Adipose tissue (tissue), 3 donors: ENCODE data around the gene GRK5. TPM values are rescaled to one million over a fixed set of nuclear protein-coding genes. Genes with fewer than 3 reads are reported as not detected.
"Not testable (repeated sequence)": the region's sequence is repeated elsewhere in the genome, so short reads cannot be mapped to it uniquely, and the experiment has no call there.

ENCODE experiments used
- H3K27ac ChIP-seq: one replicate; pipeline ENCODE4 v1.5.1; 2013; ENCODE audit warnings: low read depth, low read length
- WGBS, 3 donors: extraction: QIAGEN DNeasy Blood & Tissue Kit; methylation state at CpG; one replicate each; pipeline ENCODE4 v1.1.7; 2013; 5-methylcytosine and 5-hydroxymethylcytosine counted together
- polyA plus RNA-seq, 3 donors: library from polyadenylated mRNA; stranded (reverse); fragments of 200-250 nt; gene quantifications; one replicate each; pipeline ENCODE4 v1.2.3, GENCODE V29; 2013
- donor health status: healthy with polysubstance abuse.
- donor health status: Bipolar disorder and iron deficiency.
- donor health status: healthy.

GRK5 gene
- polyA plus RNA-seq, 3 donors: 3.2 to 38.5 (median 20.8) TPM

GRCh38 chr10:119259345-119259744 lies 52.0 kb downstream of the GRK5 start:
- H3K27ac ChIP-seq: no peak overlapping the region
- 96 to 99% (median 96%) methylated on average over 3 of the region's 3 CpGs for WGBS, 3 donors

DNA sequence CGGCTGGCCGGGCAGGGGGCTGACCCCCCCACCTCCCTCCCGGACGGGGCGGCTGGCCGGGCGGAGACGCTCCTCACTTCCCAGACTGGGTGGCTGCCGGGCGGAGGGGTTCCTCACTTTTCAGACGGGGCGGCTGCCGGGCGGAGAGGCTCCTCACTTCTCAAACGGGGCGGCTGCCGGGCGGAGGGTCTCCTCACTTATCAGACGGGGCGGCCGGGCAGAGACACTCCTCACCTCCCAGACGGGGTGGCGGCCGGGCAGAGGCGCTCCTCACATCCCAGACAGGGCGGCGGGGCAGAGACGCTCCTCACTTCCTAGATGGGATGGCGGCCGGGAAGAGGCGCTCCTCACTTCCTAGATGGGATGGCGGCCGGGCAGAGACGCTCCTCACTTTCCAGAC lies 53.6 kb downstream of the GRK5 start:
- H3K27ac ChIP-seq: not testable (repeated sequence)
- 95 to 98% (median 96%) methylated on average over 14 to 28 of the region's 34 CpGs for WGBS, 3 donors

DNA sequence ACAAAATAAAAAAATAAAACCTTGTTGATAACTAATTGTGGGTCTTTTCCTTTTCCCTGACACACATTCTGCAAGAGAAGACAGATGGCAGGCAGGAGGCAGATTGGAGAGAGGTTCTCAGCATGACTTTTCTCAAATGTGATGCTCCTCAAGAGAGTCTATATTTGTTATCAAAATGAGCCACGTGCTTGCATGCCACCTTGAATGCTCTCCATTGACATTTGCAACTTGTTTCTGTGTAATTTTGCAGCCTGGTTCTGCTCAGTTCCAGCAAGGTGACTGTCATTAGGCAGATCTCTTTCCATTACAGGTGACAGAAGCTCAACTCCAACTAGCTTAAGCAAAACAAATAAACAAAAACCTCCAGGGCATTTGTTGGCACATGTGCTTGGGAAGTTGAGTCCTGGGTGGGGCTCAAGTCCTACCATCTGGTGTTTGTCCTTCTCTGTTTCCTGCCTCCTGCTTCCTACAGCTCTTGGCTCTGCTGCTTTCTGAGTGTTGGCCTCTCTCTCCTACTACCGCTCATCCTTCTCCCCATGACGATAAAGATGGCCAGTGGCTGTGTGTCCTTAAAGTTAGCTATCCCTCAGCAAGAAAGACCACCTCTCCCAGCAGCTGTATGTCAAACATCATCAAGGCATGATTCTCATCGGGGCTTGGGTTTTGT lies 56.7 kb downstream of the GRK5 start:
- WGBS, 3 donors: 48 to 59% (median 56%) methylated on average over 4 of the region's 4 CpGs
- H3K27ac ChIP-seq: no peak overlapping the region

DNA sequence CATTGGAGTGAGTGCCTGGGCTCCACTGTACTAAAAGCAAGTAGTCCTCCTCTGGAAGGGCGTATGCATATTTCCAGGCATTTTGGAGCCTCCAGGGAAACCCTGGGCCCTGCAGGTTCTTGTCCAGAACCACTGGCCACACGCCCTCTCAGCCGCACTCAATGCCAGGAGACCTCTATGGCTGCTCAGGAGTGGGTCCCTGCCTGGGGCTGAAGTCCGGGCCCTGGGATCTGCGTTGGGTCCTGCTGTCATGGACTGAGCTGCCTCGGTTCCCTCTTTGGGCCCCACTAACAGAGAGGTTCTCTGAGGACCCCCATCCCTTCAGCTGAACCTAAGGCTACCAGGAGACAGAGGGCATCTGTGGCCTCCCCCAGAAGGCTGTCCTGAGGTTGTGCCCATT lies 58.3 kb downstream of the GRK5 start:
- WGBS, 3 donors: 98 to 99% (median 98%) methylated on average over 6 of the region's 6 CpGs
- no peak overlapping the region for H3K27ac ChIP-seq

DNA sequence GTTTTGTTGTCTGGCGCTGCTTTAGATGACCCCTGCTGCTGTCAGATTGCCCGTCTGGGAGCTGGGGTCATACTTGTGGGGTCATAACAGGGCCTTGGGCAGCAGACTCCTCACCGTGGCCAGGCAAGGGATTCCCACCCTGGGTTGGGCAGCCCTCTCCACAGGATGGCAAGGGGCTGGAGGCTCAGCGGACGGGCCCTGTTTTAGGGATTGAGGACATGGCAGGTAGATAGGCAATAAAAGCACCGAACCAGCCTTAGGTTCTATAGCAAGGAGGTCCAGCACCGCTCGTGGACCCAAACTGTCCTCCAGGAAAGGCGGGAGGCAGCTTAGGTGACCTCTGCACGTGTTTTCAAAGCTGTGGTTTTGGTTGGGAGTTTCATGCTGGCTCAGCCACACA lies 60.0 kb downstream of the GRK5 start:
- 88 to 95% (median 92%) methylated on average over 10 of the region's 10 CpGs for WGBS, 3 donors
- no peak overlapping the region for H3K27ac ChIP-seq

DNA sequence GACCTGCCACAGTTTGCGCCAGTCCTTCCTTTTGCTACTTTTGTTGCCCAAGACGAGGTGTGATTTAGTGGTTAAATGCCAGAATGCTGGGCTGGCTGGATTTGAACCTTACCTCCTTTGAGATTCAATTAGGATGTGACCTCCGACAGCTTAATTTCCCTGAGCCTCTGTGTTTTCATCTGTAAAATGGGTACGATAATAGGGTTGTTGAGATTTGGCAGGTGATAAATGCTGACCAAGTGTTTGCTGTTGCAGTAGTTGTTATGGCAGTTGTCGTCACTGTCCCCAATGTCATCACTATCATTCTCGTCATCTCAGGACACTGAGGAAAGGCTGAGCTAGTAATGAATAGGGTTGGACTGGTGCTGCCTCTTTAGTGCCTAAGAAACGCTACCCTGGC lies 61.1 kb downstream of the GRK5 start:
- no peak overlapping the region for H3K27ac ChIP-seq
- 88 to 96% (median 90%) methylated on average over 7 of the region's 7 CpGs for whole genome bisulfite sequencing, 3 donors

DNA sequence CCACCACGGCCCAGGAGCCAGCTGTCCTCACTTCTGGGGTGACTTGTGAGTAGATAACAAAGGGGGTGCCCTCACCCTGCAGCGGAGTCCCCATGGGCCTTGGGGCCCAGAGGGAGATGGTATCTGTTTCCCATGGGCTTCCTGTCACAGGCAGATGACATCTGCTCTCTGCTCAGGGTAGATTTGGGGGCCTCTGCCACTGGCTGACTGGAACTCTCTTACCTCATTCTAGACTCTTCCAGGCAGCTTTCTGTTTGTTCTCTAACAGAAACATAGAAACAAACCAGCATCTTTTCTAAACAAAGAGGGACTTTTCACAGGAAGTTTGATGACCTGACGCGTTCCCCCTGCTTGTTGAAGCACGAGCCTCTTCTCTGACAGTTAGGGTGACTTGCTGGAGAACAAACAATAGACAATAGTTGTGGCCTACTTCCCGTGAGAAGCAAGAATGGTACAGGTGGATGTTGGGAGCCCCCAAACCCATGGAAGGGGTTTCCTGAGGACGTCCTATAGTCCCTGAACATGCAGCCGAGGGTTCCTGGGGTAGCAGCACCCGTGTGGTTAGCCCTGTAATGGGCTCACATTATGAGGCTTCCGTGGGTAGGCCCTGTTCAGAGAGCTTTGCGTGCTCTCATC lies 61.6 kb downstream of the GRK5 start:
- 54 to 79% (median 56%) methylated on average over 11 of the region's 11 CpGs for WGBS, 3 donors
- H3K27ac ChIP-seq: no peak overlapping the region

DNA sequence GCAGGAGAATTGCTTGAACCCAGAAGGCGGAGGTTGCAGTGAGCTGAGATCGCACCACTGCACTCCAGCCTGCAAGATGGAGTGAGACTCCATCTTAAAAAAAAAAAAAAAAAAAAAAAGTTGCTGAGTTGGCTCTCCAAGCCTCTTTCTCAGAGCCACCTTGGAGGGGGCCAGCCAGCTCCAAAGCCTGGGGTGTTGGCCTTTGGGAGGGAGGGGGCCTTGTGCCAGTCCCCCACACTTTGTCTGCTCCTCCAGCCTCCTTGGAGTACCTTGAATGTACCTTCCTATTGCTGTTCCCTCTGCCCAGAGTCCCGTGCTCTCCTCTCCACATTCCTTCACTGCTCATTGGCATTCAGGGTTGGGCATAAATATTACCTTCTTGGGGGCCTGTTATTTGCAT lies 62.4 kb downstream of the GRK5 start:
- H3K27ac ChIP-seq: no peak overlapping the region
- WGBS, 3 donors: 97 to 99% (median 98%) methylated on average over 3 of the region's 3 CpGs

- peak overlapping the region; percentile 23 for H3K27ac ChIP-seq
- 23 to 29% (median 27%) methylated on average over 18 of the region's 18 CpGs for WGBS, 3 donors
Measured at GRCh38 chr10:119270762-119271366, 63.5 kb downstream of the GRK5 start.

- not testable (repeated sequence) for H3K27ac ChIP-seq
- 92 to 96% (median 95%) methylated on average over 7 of the region's 7 CpGs for WGBS, 3 donors
Measured at GRCh38 chr10:119272338-119272734, 65.0 kb downstream of the GRK5 start.

DNA sequence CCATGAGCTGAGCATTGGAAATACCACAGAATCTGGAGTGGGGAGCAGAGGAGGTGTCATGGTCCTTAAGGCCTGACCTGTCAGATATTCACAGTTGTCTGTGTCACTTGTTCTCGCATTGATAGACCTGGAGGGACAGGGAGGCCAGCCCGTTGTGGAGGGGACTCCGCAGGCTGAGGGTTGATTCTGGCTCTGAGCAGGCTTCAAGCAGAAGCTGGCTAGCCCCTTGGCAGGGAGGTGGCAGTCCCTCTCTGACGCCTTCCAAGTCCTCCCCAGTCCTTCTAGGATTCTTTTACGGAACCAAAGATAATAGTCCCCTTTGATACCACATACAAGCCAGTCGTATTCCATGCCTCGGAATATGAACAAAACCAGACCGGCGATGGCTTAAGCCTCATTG lies 65.4 kb downstream of the GRK5 start:
- 96 to 98% (median 98%) methylated on average over 9 of the region's 9 CpGs for WGBS, 3 donors
- H3K27ac ChIP-seq: no peak overlapping the region

DNA sequence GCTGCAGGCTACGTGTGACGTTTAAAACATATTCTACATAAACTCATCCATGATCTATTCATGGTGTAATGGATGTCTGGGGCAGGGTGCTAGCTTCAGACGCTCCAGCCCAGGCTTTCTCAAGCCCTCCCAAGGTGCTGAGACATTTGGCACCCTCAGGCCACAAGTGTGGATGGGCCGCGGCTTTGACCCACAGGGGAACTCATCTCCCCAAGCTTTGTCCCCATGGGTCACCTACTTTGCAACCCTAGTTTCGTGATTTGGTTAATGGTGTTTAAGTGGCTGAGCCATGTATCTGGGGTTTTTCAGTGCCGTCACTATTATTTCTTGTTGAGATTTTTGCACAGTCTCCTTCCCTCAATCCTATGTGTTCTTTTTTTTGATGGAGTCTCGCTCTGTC lies 66.0 kb downstream of the GRK5 start:
- no peak overlapping the region for H3K27ac ChIP-seq

DNA sequence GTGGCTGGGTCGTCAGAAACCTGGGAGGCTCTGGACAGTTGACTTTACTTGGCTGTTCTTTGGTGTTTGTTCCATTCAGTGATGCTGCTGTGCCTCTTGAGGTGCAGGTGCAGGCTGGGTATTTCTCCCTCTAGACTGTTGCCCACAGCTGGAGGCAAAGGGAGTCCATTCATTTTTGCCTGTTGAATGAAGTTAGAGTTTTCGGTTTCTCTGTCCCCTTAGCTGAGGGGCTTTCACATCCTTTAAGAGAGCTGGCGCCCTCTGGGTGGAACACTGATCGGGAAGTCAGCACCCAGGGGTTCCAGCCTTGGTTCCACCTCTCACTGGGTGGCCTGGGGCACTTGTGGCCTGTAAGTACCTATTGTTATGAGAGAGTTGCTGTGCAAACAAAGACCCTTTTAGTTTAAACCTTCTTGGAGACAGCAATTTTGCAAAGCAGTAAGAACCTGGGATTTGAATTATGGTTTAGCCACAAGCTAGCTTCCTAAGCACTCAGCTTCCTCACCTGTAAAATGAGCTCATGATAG lies 67.2 kb downstream of the GRK5 start:
- WGBS, 3 donors: 90 to 94% (median 92%) methylated on average over 4 of the region's 4 CpGs
- no peak overlapping the region for H3K27ac ChIP-seq

More for the DNA sequence above, 66.0 kb downstream of the GRK5 start:
- WGBS, 3 donors: 97 to 98% (median 98%) methylated on average over 8 of the region's 8 CpGs

DNA sequence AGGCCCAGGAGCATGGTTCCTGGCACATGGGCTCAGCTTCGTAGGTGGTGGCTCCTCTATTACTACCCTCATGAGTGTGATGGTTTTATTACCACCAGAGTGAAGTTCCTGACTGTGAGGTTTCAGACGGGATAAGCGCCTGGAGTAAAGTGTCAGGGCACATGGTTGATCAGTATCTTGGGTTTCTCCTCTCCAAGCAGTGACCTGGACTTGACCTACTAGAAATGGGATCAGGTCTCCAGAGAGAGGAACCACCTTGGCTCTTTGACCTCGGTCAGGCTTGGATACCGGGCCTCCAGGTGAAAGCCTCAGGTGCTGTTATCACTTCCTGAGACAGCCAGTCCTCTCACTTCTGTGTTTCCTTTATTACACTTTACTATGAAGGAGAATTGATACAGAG lies 67.7 kb downstream of the GRK5 start:
- H3K27ac ChIP-seq: no peak overlapping the region

DNA sequence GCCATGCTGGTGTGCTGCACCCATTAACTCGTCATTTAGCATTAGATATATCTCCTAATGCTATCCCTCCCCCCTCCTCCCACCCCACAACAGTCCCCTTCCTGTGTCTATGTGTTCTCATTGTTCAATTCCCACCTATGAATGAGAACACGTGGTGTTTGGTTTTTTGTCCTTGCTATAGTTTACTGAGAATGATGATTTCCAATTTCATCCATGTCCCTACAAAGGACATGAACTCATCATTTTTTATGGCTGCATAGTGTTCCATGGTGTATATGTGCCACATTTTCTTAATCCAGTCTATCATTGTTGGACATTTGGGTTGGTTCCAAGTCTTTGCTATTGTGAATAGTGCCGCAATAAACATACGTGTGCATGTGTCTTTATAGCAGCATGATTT lies 68.8 kb downstream of the GRK5 start:
- WGBS, 3 donors: 72 to 77% (median 73%) methylated on average over 1 to 2 of the region's 4 CpGs
- not testable (repeated sequence) for H3K27ac ChIP-seq

More for the DNA sequence above, 67.7 kb downstream of the GRK5 start:
- 63 to 70% (median 70%) methylated on average over 5 of the region's 5 CpGs for WGBS, 3 donors

DNA sequence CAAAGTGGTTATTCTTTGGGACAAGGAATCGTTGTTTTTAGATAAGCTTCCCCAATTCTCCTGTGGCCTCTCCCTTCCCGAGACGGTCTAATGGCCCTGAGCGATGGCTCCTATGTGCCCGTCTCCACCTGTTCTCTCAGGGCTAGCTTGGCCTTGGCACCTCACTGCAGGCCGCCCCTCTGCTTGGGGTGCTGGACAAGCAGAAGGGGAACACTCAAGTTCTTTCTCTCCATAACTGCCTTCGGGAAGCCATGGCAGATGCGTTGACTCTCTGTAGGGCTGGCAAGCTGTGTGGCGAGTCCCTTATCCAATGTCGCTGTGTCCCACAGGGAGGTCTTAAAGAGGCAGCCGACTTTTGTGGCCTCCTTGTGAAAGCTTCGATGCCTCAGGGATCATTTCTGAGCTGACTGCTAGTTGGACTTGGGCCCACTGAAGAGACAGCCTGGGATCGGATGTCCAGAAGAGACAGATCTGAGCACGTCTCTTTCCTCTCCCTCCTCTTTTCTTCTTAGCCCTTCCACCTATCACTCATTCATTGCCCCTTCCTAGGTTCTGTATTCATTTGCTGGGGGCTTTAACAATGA lies 70.8 kb downstream of the GRK5 start:
- WGBS, 3 donors: 78 to 83% (median 83%) methylated on average over 14 of the region's 14 CpGs
- H3K27ac ChIP-seq: no peak overlapping the region

DNA sequence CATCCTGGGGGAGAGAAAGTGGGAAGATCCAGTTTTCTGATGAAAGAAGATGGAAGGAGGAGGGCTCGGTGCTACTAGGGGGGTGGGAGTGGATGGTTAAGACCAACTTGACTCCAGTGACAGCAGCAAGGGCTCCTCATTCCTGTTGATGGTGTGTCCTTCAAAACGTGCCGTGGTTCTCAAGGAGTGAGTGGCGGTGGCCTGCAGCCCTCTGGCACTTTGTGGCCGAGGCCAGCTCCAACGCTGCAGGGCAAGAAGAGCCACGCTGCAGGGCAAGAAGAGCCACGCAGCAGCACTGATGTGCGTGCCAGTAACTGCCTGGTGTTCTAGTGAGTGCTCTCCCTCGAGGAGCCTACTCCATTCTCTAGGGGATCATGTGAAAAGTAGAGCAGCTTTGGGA lies 72.1 kb downstream of the GRK5 start:
- no peak overlapping the region for H3K27ac ChIP-seq

GRCh38 chr10:119281581-119282071 lies 74.3 kb downstream of the GRK5 start:
- WGBS, 3 donors: 32 to 56% (median 42%) methylated on average over 13 of the region's 13 CpGs
- H3K27ac ChIP-seq: no peak overlapping the region

More for the DNA sequence above, 72.1 kb downstream of the GRK5 start:
- WGBS, 3 donors: 84 to 91% (median 86%) methylated on average over 10 of the region's 10 CpGs

DNA sequence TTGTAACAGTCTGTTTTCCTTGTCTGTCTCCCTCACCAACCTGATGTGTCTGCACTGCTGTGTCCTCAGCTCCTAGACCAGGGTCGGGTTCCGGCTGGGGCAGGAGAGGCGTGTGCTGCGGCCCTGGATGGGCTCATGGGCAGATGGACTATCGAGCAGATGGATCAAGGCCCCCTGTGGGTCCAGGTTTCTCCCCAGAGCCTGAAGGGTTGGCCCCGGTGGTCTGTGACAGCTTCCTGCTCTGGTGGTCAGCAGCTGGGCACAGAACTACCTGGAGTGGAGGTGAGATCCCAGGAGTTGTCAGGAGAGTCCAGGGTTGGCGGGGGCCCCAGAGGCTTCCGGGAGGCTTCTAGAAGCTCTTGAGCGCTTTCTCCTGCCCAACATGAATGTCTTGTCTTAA lies 75.1 kb downstream of the GRK5 start:
- 94 to 95% (median 94%) methylated on average over 9 of the region's 9 CpGs for WGBS, 3 donors
- H3K27ac ChIP-seq: no peak overlapping the region
